CD4-positive, alpha-beta T cell (primary cell): Measurements from ENCODE around the gene RNF186. TPM values are rescaled to one million over a fixed set of nuclear protein-coding genes. Genes with fewer than 3 reads are reported as not detected.

Experiments used
- ATAC-seq: fragments of 200-7000 bp; cut with Tn5 transposase; one replicate; pipeline ENCODE4 v1.10.0; 2022; ENCODE audit warnings: mild to moderate bottlenecking; ENCODE audit not compliant: poor library complexity
- CTCF ChIA-PET: fragments of 350-600 bp; sonication (Branson Sonifier 250); formaldehyde crosslinking; loops from one replicate; lab custom pipeline; 2021; ENCODE audit warnings: antibody characterized with exemption, inconsistent platforms; lab: Charles Lee
- POLR2A ChIA-PET: fragments of 350-600 bp; sonication (Branson Sonifier 250); formaldehyde crosslinking; loops from one replicate; lab custom pipeline; 2021; ENCODE audit warnings: antibody characterized with exemption, inconsistent platforms; lab: Charles Lee
- DNase-seq, 14 experiments: peaks; one replicate each; pipeline ENCODE4 v3.0.0-alpha.2; 2013 to 2020; ENCODE audit warnings: mixed read lengths in 2 of 14
- H3K27ac ChIP-seq, 2 donors: one replicate each; pipeline versions ENCODE4 v1.5.1 to v1.7.0; 2013; ENCODE audit warnings: low read length in 2 of 2, low read depth in 1 of 2, mild to moderate bottlenecking in 1 of 2
- H3K27me3 ChIP-seq, 2 experiments: 1 replicate in 1 of 2; 2 replicates in 1 of 2; pipeline versions ENCODE4 v1.6.1 to v1.7.0; 2013; ENCODE audit warnings: low read length in 2 of 2, control low read depth in 1 of 2, mild to moderate bottlenecking in 1 of 2, moderate library complexity in 1 of 2; ENCODE audit not compliant: insufficient read depth in 2 of 2, control insufficient read depth in 1 of 2
- H3K36me3 ChIP-seq: one replicate; pipeline ENCODE4 v1.6.1; 2013; ENCODE audit warnings: low read length, control low read depth; ENCODE audit not compliant: insufficient read depth
- H3K4me1 ChIP-seq: one replicate; pipeline ENCODE4 v1.6.1; 2013; ENCODE audit warnings: low read length, control low read depth; ENCODE audit not compliant: insufficient read depth
- H3K4me3 ChIP-seq: one replicate; pipeline ENCODE4 v1.5.1; 2013; ENCODE audit warnings: mild to moderate bottlenecking, low read length, moderate library complexity
- H3K9me3 ChIP-seq, 2 experiments: 1 replicate in 1 of 2; 2 replicates in 1 of 2; pipeline versions ENCODE4 v1.6.1 to v1.7.0; 2013; ENCODE audit warnings: low read length in 2 of 2, mild to moderate bottlenecking in 2 of 2, control low read depth in 1 of 2, moderate library complexity in 1 of 2; ENCODE audit not compliant: control insufficient read depth in 1 of 2, insufficient read depth in 1 of 2
- H3K27ac Mint-ChIP-seq: one replicate; pipeline ENCODE4 v1.8.0; 2020; ENCODE audit warnings: mixed read lengths
- H3K27me3 Mint-ChIP-seq: one replicate; pipeline ENCODE4 v1.8.0; 2021; ENCODE audit warnings: mixed read lengths
- H3K36me3 Mint-ChIP-seq: one replicate; pipeline ENCODE4 v1.8.0; 2021; ENCODE audit warnings: low read depth, mixed read lengths
- H3K4me1 Mint-ChIP-seq: one replicate; pipeline ENCODE4 v1.8.0; 2021; ENCODE audit warnings: low read depth, mixed read lengths
- H3K4me3 Mint-ChIP-seq: one replicate; pipeline ENCODE4 v1.8.0; 2020; ENCODE audit warnings: mild to moderate bottlenecking, mixed read lengths
- H3K9me3 Mint-ChIP-seq: one replicate; pipeline ENCODE4 v1.8.0; 2020; ENCODE audit warnings: mixed read lengths
- intact Hi-C, 2 experiments: fragments of 100-400 bp; cut with DNase I in 1 of 2; cut with micrococcal nuclease in 1 of 2; formaldehyde crosslinking; loops; one replicate each; pipeline versions ENCODE4 v1.15.1 to v1.9.0; 2023 to 2025; cut with DNase I, micrococcal nuclease
- total RNA-seq, 174 experiments: library from RNA in 2 of 174; stranded (reverse) in 2 of 174; gene quantifications; one replicate each; pipeline ENCODE4 v1.2.3 and lab custom pipeline; 2021 to 2026
- TF ChIP-seq, protein P1 (sequence below): fragments of 200-600 bp; IDR thresholded peaks from one replicate; pipeline ENCODE4 v1.8.0; 2022; ENCODE audit warnings: antibody characterized with exemption, mild to moderate bottlenecking

The RNF186 gene
- total RNA-seq, 2 experiments from 2014 or later: not detected

- no peak for ATAC-seq
- TF ChIP-seq, protein P1, sequence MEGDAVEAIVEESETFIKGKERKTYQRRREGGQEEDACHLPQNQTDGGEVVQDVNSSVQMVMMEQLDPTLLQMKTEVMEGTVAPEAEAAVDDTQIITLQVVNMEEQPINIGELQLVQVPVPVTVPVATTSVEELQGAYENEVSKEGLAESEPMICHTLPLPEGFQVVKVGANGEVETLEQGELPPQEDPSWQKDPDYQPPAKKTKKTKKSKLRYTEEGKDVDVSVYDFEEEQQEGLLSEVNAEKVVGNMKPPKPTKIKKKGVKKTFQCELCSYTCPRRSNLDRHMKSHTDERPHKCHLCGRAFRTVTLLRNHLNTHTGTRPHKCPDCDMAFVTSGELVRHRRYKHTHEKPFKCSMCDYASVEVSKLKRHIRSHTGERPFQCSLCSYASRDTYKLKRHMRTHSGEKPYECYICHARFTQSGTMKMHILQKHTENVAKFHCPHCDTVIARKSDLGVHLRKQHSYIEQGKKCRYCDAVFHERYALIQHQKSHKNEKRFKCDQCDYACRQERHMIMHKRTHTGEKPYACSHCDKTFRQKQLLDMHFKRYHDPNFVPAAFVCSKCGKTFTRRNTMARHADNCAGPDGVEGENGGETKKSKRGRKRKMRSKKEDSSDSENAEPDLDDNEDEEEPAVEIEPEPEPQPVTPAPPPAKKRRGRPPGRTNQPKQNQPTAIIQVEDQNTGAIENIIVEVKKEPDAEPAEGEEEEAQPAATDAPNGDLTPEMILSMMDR: no peak
- Mint-ChIP-seq H3K27me3 (no peaks in the 10 kb centered on the region), H3K4me1 (no peaks in the 10 kb centered on the region), H3K9me3 (no peaks in the 10 kb centered on the region), H3K36me3 (no peaks in the 10 kb centered on the region), H3K4me3 (no peak overlapping the region), H3K27ac (no peak overlapping the region)
- POLR2A ChIA-PET: no interaction called here
- Histone ChIP-seq H3K4me1 (no peaks in the 10 kb centered on the region), H3K4me3 (no peak overlapping the region), H3K9me3 (no peaks in the 10 kb centered on the region), H3K27ac (no peak overlapping the region), H3K36me3 (no peaks in the 10 kb centered on the region), H3K27me3 (no peaks in the 10 kb centered on the region)
- intact Hi-C loops: no loop called here
- DNase-seq: no peak
- CTCF ChIA-PET: no interaction called here
Observed at GRCh38 chr1:19808351-19808750, 6.7 kb downstream of the RNF186 start.

DNA sequence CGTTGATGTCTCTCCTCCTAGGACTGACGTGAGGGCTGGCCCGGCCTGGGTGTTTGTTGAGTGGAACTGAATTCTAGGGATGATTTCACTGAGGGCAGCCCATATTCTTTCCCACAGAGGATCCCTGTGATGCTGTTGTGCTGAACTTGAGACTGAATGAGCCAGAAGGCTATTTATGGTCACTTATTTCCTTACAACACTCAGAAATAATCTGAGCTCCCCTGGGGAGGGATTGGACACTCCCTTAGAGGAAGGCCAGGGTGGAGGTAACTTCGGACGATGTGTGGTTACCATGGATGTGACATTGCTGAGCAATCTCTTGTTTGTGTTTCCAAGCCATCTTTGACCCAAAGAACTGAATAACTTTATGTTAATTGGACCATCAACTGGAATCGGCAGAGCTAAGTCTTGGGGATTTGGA lies 10.2 kb downstream of the RNF186 start:
- H3K4me3 Mint-ChIP-seq: no peak overlapping the region
- TF ChIP-seq, protein P1: no peak
- Histone ChIP-seq H3K27me3 (no peaks in the 10 kb centered on the region), H3K36me3 (no peaks in the 10 kb centered on the region), H3K27ac (no peak overlapping the region), H3K9me3 (no peaks in the 10 kb centered on the region), H3K4me1 (peaks cover 14% of the 10 kb centered on the region), H3K4me3 (no peak overlapping the region)
- H3K27me3 Mint-ChIP-seq: no peaks in the 10 kb centered on the region
- ATAC-seq (no peak), DNase-seq (no peak)
- no peaks in the 10 kb centered on the region for H3K9me3 Mint-ChIP-seq
- POLR2A ChIA-PET: no interaction called here
- intact Hi-C loops: no loop called here
- H3K27ac Mint-ChIP-seq: no peak overlapping the region
- CTCF ChIA-PET: no interaction called here
- peaks cover 16% of the 10 kb centered on the region for H3K4me1 Mint-ChIP-seq
- H3K36me3 Mint-ChIP-seq: peaks cover 5% of the 10 kb centered on the region

- intact Hi-C loops: no loop called here
- Mint-ChIP-seq H3K4me3 (no peak overlapping the region), H3K27ac (no peak overlapping the region), H3K4me1 (peaks cover 31% of the 10 kb centered on the region), H3K9me3 (no peaks in the 10 kb centered on the region), H3K27me3 (no peaks in the 10 kb centered on the region), H3K36me3 (peaks cover 5% of the 10 kb centered on the region)
- H3K27ac ChIP-seq: no peak overlapping the region
- TF ChIP-seq, protein P1: no peak
- peaks cover 30% of the 10 kb centered on the region for H3K4me1 ChIP-seq
- CTCF ChIA-PET: no interaction called here
- H3K9me3 ChIP-seq: no peaks in the 10 kb centered on the region
- H3K36me3 ChIP-seq: peaks cover under 1% of the 10 kb centered on the region
- POLR2A ChIA-PET: no interaction called here
- H3K4me3 ChIP-seq: no peak overlapping the region
- no peaks in the 10 kb centered on the region for H3K27me3 ChIP-seq
- no peak for DNase-seq
- ATAC-seq: no peak
Observed at GRCh38 chr1:19802269-19802668, 12.8 kb downstream of the RNF186 start.
